ENCODE results near the gene EVC2.
"Not testable (repeated sequence)": the region's sequence is repeated elsewhere in the genome, so short reads cannot be mapped to it uniquely, and the experiment has no call there.

EVC2 gene

DNA sequence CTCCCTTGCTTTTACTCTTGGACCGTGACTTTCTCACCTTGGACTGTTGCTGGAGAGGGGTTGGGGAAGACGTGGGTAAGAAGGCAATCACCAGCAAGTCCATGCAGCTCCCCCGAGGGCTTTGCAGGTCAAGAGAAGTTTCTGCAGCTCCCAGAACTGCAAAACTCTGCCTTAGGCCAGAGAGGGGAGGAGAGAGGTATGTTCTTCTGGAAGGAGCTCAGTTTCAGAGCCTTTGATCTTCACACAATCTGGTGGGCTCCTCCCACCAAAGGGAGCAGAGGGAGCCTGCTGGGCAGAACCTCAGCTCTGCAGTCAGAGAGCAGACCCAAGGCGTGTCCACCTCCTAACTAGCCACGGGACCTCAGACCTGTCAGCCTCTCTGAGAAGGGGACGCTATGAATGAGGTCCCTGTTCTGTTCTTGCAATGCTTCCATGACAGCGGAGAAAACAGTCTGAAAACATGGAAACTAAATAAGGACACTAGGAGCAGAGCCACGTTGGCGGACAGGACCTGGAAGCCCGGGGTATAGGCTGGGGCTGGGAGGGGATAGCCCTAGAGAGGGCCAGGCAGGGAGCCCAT lies 92.8 kb downstream of the EVC2 start:
- H3K4me3 ChIP-seq (ENCODE audit: low read depth, low read length), result no peak overlapping the region
- no peak for DNase-seq (ENCODE audit: low read depth)
- TF ChIP-seq CTCF (IDR thresholded peaks at IDR 0.05; ENCODE audit: insufficient read depth, low read depth, low read length, missing control alignments), result no peak

- DNase-seq (ENCODE audit: low read depth), result no peak
- no peak overlapping the region for H3K4me3 ChIP-seq (ENCODE audit: low read depth, low read length)
- TF ChIP-seq CTCF (IDR thresholded peaks at IDR 0.05; ENCODE audit: insufficient read depth, low read depth, low read length, missing control alignments), result no peak
Observed at GRCh38 chr4:5611750-5612149, 96.6 kb downstream of the EVC2 start.

DNA sequence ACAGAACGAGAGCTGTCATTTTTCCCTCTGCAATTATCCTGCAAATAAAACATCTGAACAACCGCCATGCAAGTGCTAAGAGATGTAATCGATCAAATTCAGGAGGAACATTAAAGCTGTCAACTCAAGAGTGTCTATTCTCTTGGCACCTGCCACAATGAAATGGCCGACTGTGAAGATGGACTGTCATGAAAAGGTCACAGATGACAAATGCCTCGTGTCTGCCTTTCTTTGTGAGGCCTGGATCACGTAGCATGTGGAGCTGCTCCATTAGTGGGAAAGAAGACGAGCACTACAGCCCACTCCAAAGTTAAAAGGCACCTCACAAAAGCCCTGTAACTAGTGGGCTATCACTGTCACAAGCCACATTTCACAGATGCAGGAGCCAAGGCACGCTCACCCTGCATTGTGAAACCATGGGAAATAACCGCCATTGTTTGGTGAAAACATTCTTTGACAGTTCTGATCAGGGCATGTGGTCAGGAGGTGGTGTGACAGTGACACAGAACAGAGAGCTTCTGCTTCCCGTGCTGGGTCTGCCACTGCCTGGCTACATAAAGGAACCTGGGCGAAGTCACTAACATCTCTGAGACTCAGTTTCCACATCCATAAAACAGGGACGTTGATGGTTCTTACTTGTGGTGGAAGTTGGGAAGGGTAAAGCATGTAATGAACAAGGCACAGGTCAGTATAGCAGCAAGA lies 98.9 kb downstream of the EVC2 start:
- no peak for DNase-seq (ENCODE audit: low read depth)

GRCh38 chr4:5593828-5594227 lies 114.5 kb downstream of the EVC2 start:
- not testable (repeated sequence) for H3K4me3 ChIP-seq (ENCODE audit: low read depth, low read length); DNase-seq (ENCODE audit: low read depth)

More for the DNA sequence above, 98.9 kb downstream of the EVC2 start:
- no peak overlapping the region for H3K4me3 ChIP-seq (ENCODE audit: low read depth, low read length)
- TF ChIP-seq CTCF (IDR thresholded peaks at IDR 0.05; ENCODE audit: insufficient read depth, low read depth, low read length, missing control alignments), result no peak

DNA sequence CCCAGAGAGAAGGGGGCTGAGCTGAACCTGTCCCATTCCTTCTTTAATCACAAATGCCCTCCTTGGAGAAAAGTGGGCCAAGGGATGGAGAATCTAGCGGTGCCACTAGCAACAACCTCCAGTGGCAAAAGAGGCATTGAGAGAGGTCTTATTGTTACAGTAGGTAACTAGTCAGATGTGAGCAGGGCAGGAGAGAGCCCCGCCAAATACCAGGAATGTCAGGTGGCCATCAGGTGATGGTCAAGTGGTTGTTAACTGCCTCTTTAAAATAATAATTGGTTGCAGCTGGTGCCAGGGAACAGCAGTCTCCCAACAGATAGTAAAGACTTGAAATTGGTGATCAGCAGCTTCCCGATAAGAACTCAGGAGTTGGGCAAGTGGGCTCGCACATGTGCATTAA lies 116.1 kb downstream of the EVC2 start:
- no peak for TF ChIP-seq CTCF (IDR thresholded peaks at IDR 0.05; ENCODE audit: insufficient read depth, low read depth, low read length, missing control alignments)
- H3K4me3 ChIP-seq (ENCODE audit: low read depth, low read length), result no peak overlapping the region
- no peak for DNase-seq (ENCODE audit: low read depth)

GRCh38 chr4:5589495-5589894 lies 118.9 kb downstream of the EVC2 start:
- no peak for DNase-seq (ENCODE audit: low read depth)
- no peak for TF ChIP-seq CTCF (IDR thresholded peaks at IDR 0.05; ENCODE audit: insufficient read depth, low read depth, low read length, missing control alignments)
- no peak overlapping the region for H3K4me3 ChIP-seq (ENCODE audit: low read depth, low read length)

DNA sequence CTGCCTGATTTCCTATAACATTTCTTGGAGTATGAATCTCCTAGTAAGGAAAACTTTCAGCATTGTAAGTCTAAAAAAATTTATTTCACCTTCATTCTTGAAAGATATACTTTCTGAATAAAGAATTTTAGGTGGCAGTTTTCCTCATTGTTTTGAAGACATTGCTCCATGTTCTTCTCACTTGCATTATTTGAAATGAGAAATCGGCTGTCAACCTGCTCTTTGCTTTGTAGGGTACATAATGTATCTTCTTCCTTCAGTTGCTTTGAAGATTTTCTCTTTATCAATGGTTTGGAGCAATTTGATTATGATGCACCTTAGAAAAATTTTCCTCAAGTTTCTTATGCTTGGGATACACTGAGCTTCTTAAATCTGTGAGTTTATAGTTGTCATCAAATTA lies 120.3 kb downstream of the EVC2 start:
- no peak for DNase-seq (ENCODE audit: low read depth)
- no peak for TF ChIP-seq CTCF (IDR thresholded peaks at IDR 0.05; ENCODE audit: insufficient read depth, low read depth, low read length, missing control alignments)
- H3K4me3 ChIP-seq (ENCODE audit: low read depth, low read length), result no peak overlapping the region
